K562 (cell line): ENCODE measurements around the gene KRTAP16-1.

ENCODE experiments used
- FOXA3 ChIP-seq, 2 experiments: fragments of 450-650 bp in 1 of 2; sonication (generic) in 1 of 2; formaldehyde crosslinking; IDR thresholded peaks in 1 of 2; conservative IDR thresholded peaks in 1 of 2; 2 replicates each; pipeline versions ENCODE4 v1.4.0 to v1.8.0; 2020 to 2022; ENCODE audit warnings: mild to moderate bottlenecking in 2 of 2, missing genetic modification reagents in 1 of 2
- POLR2A ChIP-seq: fragments of 450-650 bp; conservative IDR thresholded peaks from 2 replicates; pipeline ENCODE4 v1.6.1; 2016
- SRSF1 ChIP-seq: fragments of 200-400 bp; formaldehyde crosslinking; IDR thresholded peaks from 2 replicates; pipeline ENCODE4 v1.6.1; 2017; ENCODE audit warnings: mild to moderate bottlenecking, low read depth, low read length, moderate library complexity
- TF ChIP-seq, protein P1 (sequence below), 2 experiments: IDR thresholded peaks; 2 replicates each; pipeline ENCODE4 v1.6.1; 2011; ENCODE audit warnings: borderline replicate concordance in 1 of 2, control low read depth in 1 of 2, low read depth in 1 of 2, low read length in 1 of 2, mild to moderate bottlenecking in 1 of 2, mixed read lengths in 1 of 2, moderate library complexity in 1 of 2; ENCODE audit not compliant: insufficient read depth in 1 of 2, insufficient read length in 1 of 2, poor library complexity in 1 of 2, severe bottlenecking in 1 of 2; ENCODE audit errors: extremely low read depth in 1 of 2

DNA sequence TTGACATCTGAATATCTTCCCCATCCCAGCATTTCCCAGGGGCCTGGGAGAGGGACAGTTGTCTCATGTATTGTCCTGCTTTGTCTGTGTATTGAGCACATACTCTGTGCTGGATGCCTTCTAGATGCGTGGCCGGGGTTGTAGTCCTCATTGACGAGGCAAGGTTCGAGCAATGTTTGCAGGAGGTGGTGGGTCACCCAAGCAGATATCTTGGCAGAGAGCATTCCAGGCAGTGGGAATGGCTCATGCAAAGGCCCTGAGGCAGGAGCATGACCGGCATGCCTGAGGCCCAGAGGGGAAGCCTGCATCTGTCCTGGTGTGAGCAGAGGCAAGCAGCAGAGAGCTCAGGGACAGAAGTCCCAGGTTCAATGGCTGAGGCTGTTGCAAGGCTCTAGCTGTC lies 24.0 kb upstream of the KRTAP16-1 start:
- TF ChIP-seq FOXA3 (CRISPR knock-in tag; conservative IDR thresholded peaks at IDR 0.05 in 1 of 2, IDR thresholded peaks at IDR 0.05 in 1 of 2) (no peak), POLR2A (no peak), SRSF1 (no peak)
- TF ChIP-seq, protein P1, sequence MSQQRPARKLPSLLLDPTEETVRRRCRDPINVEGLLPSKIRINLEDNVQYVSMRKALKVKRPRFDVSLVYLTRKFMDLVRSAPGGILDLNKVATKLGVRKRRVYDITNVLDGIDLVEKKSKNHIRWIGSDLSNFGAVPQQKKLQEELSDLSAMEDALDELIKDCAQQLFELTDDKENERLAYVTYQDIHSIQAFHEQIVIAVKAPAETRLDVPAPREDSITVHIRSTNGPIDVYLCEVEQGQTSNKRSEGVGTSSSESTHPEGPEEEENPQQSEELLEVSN (IDR thresholded peaks at IDR 0.05; ENCODE audit: borderline replicate concordance in 1 of 2, extremely low read depth in 1 of 2, insufficient read depth in 1 of 2, insufficient read length in 1 of 2, low read depth in 1 of 2, low read length in 1 of 2, poor library complexity in 1 of 2, severe bottlenecking in 1 of 2), result no peak
